Osteoblast (primary cell): ENCODE results near the gene COL6A2. TPM values are rescaled to one million over a fixed set of nuclear protein-coding genes. Genes with fewer than 3 reads are reported as not detected.

Experiments used
- DNase-seq: peaks from one replicate; pipeline ENCODE4 v3.0.0; 2011; ENCODE audit warnings: low spot score, mixed read lengths; ENCODE audit not compliant: insufficient read length; ENCODE audit errors: missing footprints
- H2AFZ ChIP-seq: 2 replicates; pipeline ENCODE4 v1.6.0; 2011; ENCODE audit warnings: mild to moderate bottlenecking, low read length
- H3K27ac ChIP-seq: 2 replicates; pipeline ENCODE4 v1.5.1; 2011; ENCODE audit warnings: mild to moderate bottlenecking, low read depth, low read length, moderate library complexity
- H3K27me3 ChIP-seq: 2 replicates; pipeline ENCODE4 v1.6.0; 2012; ENCODE audit warnings: mild to moderate bottlenecking, control low read depth, inconsistent platforms, low read length, moderate library complexity; ENCODE audit not compliant: insufficient read depth
- H3K36me3 ChIP-seq: 2 replicates; pipeline ENCODE4 v1.5.1; 2011; ENCODE audit warnings: mild to moderate bottlenecking, low read length, control low read depth, moderate library complexity; ENCODE audit not compliant: insufficient read depth
- H3K4me1 ChIP-seq: 2 replicates; pipeline ENCODE4 v1.5.1; 2011; ENCODE audit warnings: mild to moderate bottlenecking, low read length, control low read depth, moderate library complexity; ENCODE audit not compliant: insufficient read depth
- H3K4me2 ChIP-seq: 2 replicates; pipeline ENCODE4 v1.6.0; 2011; ENCODE audit warnings: mild to moderate bottlenecking, low read length; ENCODE audit not compliant: insufficient read depth
- H3K4me3 ChIP-seq: fragments of 200-600 bp; sonication (generic); 3 replicates; pipeline ENCODE4 v1.5.1; 2012; ENCODE audit warnings: mild to moderate bottlenecking, low read length, inconsistent platforms; ENCODE audit not compliant: insufficient read depth
- H3K79me2 ChIP-seq: 2 replicates; pipeline ENCODE4 v1.6.0; 2012; ENCODE audit warnings: mild to moderate bottlenecking, low read length, control low read depth, inconsistent platforms; ENCODE audit not compliant: insufficient read depth
- H3K9me3 ChIP-seq: 2 replicates; pipeline ENCODE4 v1.5.1; 2011; ENCODE audit warnings: low read depth, low read length, control low read depth
- H4K20me1 ChIP-seq: 2 replicates; pipeline ENCODE4 v1.6.0; 2012; ENCODE audit warnings: mild to moderate bottlenecking, low read length, control low read depth; ENCODE audit not compliant: insufficient read depth
- CTCF ChIP-seq: IDR thresholded peaks from 2 replicates; pipeline ENCODE4 v1.5.1; 2011; ENCODE audit warnings: mild to moderate bottlenecking, low read depth, low read length, moderate library complexity; ENCODE audit errors: extremely low read depth
- total RNA-seq: library from RNA; depleted of rRNA; stranded (reverse); fragments of >200 nt; gene quantifications from 2 replicates; pipeline ENCODE4 v1.2.3, GENCODE V29; 2012

The COL6A2 gene
- total RNA-seq, 1 donor: 1,265 TPM

GRCh38 chr21:46063734-46064680 lies 33.9 kb upstream of the COL6A2 start:
- no peak for TF ChIP-seq CTCF
- H3K9me3 ChIP-seq: no peaks in the 10 kb centered on the region
- H3K4me2 ChIP-seq: no peak overlapping the region
- H3K27ac ChIP-seq: peak overlapping the region; percentile 99
- H2AFZ ChIP-seq: no peak overlapping the region
- peaks cover 52% of the 10 kb centered on the region for H3K4me1 ChIP-seq
- no peak for DNase-seq
- H4K20me1 ChIP-seq: no peaks in the 10 kb centered on the region
- no peaks in the 10 kb centered on the region for H3K79me2 ChIP-seq
- H3K27me3 ChIP-seq: no peaks in the 10 kb centered on the region
- no peaks in the 10 kb centered on the region for H3K36me3 ChIP-seq
- H3K4me3 ChIP-seq: no peak overlapping the region

GRCh38 chr21:46064870-46065214 lies 33.1 kb upstream of the COL6A2 start:
- no peak for TF ChIP-seq CTCF
- Histone ChIP-seq H3K27me3 (no peaks in the 10 kb centered on the region), H3K9me3 (no peaks in the 10 kb centered on the region), H3K27ac (peak overlapping the region; percentile 96), H4K20me1 (no peaks in the 10 kb centered on the region), H3K36me3 (no peaks in the 10 kb centered on the region), H3K79me2 (no peaks in the 10 kb centered on the region), H3K4me2 (peak overlapping the region; percentile 64), H3K4me3 (no peak overlapping the region), H3K4me1 (peaks cover 52% of the 10 kb centered on the region), H2AFZ (peak overlapping the region; percentile 73)
- no peak for DNase-seq

- TF ChIP-seq CTCF: no peak
- Histone ChIP-seq H2AFZ (peak overlapping the region; percentile 73), H3K4me3 (peak overlapping the region; percentile 48), H3K9me3 (no peaks in the 10 kb centered on the region), H3K4me1 (peaks cover 47% of the 10 kb centered on the region), H3K27ac (peak overlapping the region; percentile 96), H3K4me2 (peak overlapping the region; percentile 64), H4K20me1 (no peaks in the 10 kb centered on the region), H3K36me3 (no peaks in the 10 kb centered on the region), H3K27me3 (no peaks in the 10 kb centered on the region), H3K79me2 (no peaks in the 10 kb centered on the region)
- peak; percentile 93 for DNase-seq
Observed at GRCh38 chr21:46065215-46065913, 32.5 kb upstream of the COL6A2 start.
